Mesangial cell (primary cell): ENCODE data around the gene FAM78A. TPM values are rescaled to one million over a fixed set of nuclear protein-coding genes. Genes with fewer than 3 reads are reported as not detected.

Experiments used
- total RNA-seq: library from RNA; depleted of rRNA; stranded (reverse); fragments of >200 nt; gene quantifications from 2 replicates; pipeline ENCODE4 v1.2.3, GENCODE V29; 2015

FAM78A gene
- 1.1 TPM in 2 replicates for total RNA-seq

DNA sequence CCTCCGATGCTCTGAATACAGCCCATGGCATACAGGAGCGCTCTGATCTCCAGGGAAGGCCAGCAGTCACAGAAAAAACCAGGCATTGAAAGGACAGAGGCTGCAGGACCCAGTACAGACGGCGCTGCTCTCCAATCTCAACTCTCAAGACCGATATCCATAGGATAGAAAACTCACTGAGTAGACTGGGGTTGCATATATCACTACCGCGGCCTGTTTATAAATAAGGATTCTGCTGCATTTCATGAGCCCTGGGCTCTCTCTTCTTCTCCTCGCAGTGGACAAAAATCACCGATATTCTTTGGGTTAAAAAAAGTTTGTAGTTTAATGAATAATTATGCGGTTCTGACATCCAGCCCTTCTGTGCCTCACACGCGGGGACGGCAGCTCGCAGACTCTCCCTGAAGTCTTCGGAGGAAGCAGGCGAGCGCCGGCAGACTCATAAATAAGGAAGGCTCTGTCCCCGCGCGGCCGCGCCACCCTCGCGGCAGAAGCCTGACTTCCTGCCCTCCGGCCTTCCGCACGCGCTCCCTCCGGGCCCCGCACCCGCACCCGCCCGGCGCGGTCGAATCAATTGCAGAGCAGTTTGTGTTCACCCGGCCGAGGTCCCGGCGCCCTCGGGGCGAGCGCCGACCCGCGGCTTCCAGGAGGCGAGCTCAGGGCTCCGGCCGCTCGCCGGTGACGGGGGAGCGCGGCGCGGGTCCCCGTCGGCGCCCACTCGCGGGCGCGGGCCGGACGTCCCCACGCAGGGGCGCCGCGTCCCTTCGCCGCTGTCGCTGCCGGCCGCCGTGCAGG lies at the start of gene FAM78A:
Gene FAM78A, minus strand, starts transcription at position 417 of the 795 bp plus-strand sequence. Its CDS starts 331 bp downstream, at position 86.

GRCh38 chr9:131289301-131290035 lies 13.2 kb upstream of the FAM78A start, which contains the start of gene PLPP7:
PLPP7 (plus strand) TSS chr9:131289723; CDS start chr9:131289998, 275 bp downstream.

Other genes with a start within 250 kb of the FAM78A start
- gene AIF1L, start 180.0 kb downstream of the FAM78A start, total RNA-seq, result 16.5 and 61.1 TPM in 2 replicates
- gene NUP214, start 150.9 kb downstream of the FAM78A start, total RNA-seq, result 29.9 and 31.0 TPM in 2 replicates
- gene PLPP7, start 13.2 kb upstream of the FAM78A start, total RNA-seq, result 4.4 and 4.7 TPM in 2 replicates
- 94.7 and 196 TPM in 2 replicates for gene PRRC2B, start 117.6 kb upstream of the FAM78A start, total RNA-seq
- gene POMT1, start 226.4 kb upstream of the FAM78A start, total RNA-seq, result 18.9 and 34.9 TPM in 2 replicates